MM.1S (cell line): ENCODE results near the gene FOXN3.

Source experiments
- CTCF ChIP-seq: fragments of 300-600 bp; sonication (generic); IDR thresholded peaks from 2 replicates; pipeline ENCODE4 v1.5.1; 2016; ENCODE audit warnings: antibody characterized with exemption, low read length, mixed read lengths
- EZH2 ChIP-seq: fragments of 300-600 bp; sonication (generic); optimal IDR thresholded peaks from 2 replicates; pipeline ENCODE3; 2017; ENCODE audit warnings: low read depth, mild to moderate bottlenecking, antibody characterized with exemption, low read length, mixed read lengths

- TF ChIP-seq CTCF = no peak
- TF ChIP-seq EZH2 = no peak
Measured at GRCh38 chr14:89417091-89417464, at the start of gene FOXN3.
